Uterus (tissue), 2 donors: ENCODE data around the gene ATP10A.

ENCODE experiments used
- CTCF ChIP-seq, 4 experiments: fragments of 200-600 bp in 2 of 4; fragments of 450-650 bp in 2 of 4; sonication (generic) in 2 of 4; IDR thresholded peaks; one replicate each; pipeline ENCODE4 v1.5.1; 2016 to 2019; ENCODE audit warnings: antibody characterized with exemption in 4 of 4, mild to moderate bottlenecking in 2 of 4, moderate library complexity in 1 of 4
- POLR2A ChIP-seq, 2 donors: fragments of 450-650 bp; IDR thresholded peaks; one replicate each; pipeline ENCODE4 v1.6.1; 2016; ENCODE audit warnings: antibody characterized with exemption in 2 of 2, mild to moderate bottlenecking in 1 of 2, moderate library complexity in 1 of 2

GRCh38 chr15:25909806-25910205, 46.7 kb upstream of the ATP10A start:
- no peak for TF ChIP-seq CTCF (IDR thresholded peaks at IDR 0.05)
- no peak for TF ChIP-seq POLR2A (IDR thresholded peaks at IDR 0.05)
